A204.1 (cell line): ENCODE data around the gene RPL37A.
A peak's percentile ranks its signal among the peaks of the same experiment; 100 is the strongest.

Experiments
- FAIRE-seq: peaks from 2 replicates; lab custom pipeline; 2012; peaks lifted over from hg19 to GRCh38; lab: Jason Lieb, UNC

Gene RPL37A

GRCh38 chr2:216490061-216490460 lies 8.6 kb upstream of the RPL37A start:
- FAIRE-seq, result no peak

GRCh38 chr2:216491793-216492596 lies 6.6 kb upstream of the RPL37A start:
- no peak for FAIRE-seq

- no peak for FAIRE-seq
Observed at GRCh38 chr2:216492597-216493333, 5.9 kb upstream of the RPL37A start.

GRCh38 chr2:216493334-216493685 lies 5.3 kb upstream of the RPL37A start:
- FAIRE-seq, result no peak

- no peak for FAIRE-seq
Observed at GRCh38 chr2:216495656-216496055, 3.0 kb upstream of the RPL37A start.

GRCh38 chr2:216497382-216498069 lies 1.1 kb upstream of the RPL37A start:
- no peak for FAIRE-seq

- no peak for FAIRE-seq
Observed at GRCh38 chr2:216498070-216498378, 620 bp upstream of the RPL37A start.

- FAIRE-seq, result no peak
Observed at GRCh38 chr2:216499641-216500218, 1.1 kb downstream of the RPL37A start.

GRCh38 chr2:216500572-216500971 lies 1.9 kb downstream of the RPL37A start:
- FAIRE-seq, result no peak

GRCh38 chr2:216501854-216502253 lies 3.2 kb downstream of the RPL37A start:
- no peak for FAIRE-seq

- FAIRE-seq, result no peak
Observed at GRCh38 chr2:216502381-216503158, 3.9 kb downstream of the RPL37A start.

- no peak for FAIRE-seq
Observed at GRCh38 chr2:216503159-216503629, 4.5 kb downstream of the RPL37A start.

- FAIRE-seq, result no peak
Observed at GRCh38 chr2:216503697-216504375, 5.2 kb downstream of the RPL37A start.

GRCh38 chr2:216504376-216504762 lies 5.7 kb downstream of the RPL37A start:
- no peak for FAIRE-seq

GRCh38 chr2:216505133-216506106 lies 6.8 kb downstream of the RPL37A start:
- no peak for FAIRE-seq

- FAIRE-seq, result no peak
Observed at GRCh38 chr2:216507220-216508160, 8.8 kb downstream of the RPL37A start.

- FAIRE-seq, result no peak
Observed at GRCh38 chr2:216508229-216508628, 9.6 kb downstream of the RPL37A start.

GRCh38 chr2:216516730-216517350 lies 18.2 kb downstream of the RPL37A start:
- FAIRE-seq, result peak; percentile 87
